ENCODE results near the gene SLX4.

The SLX4 gene

GRCh38 chr16:3654249-3654991 lies 43.0 kb upstream of the SLX4 start, which contains the start of gene DNASE1:
Gene DNASE1 (plus strand): TSS chr16:3654691. CDS start chr16:3655374, 683 bp downstream.
- H3K4me3 ChIP-seq (replicated peaks in 1 of 2; ENCODE audit: low read depth in 2 of 2, low read length in 2 of 2), result no peak within 1 kb of the TSS
- peak; percentile 85 for TF ChIP-seq CTCF (IDR thresholded peaks at IDR 0.05; ENCODE audit: low read depth, low read length)
- peak; percentile 63 to 75 for DNase-seq (ENCODE audit: low read depth in 2 of 2)

GRCh38 chr16:3652373-3653195 lies 41.2 kb upstream of the SLX4 start:
- no peak for DNase-seq (ENCODE audit: low read depth in 2 of 2)
- no peak overlapping the region for H3K4me3 ChIP-seq (replicated peaks in 1 of 2; ENCODE audit: low read depth in 2 of 2, low read length in 2 of 2)
- TF ChIP-seq CTCF (IDR thresholded peaks at IDR 0.05; ENCODE audit: low read depth, low read length), result no peak

- no peak for TF ChIP-seq CTCF (IDR thresholded peaks at IDR 0.05; ENCODE audit: low read depth, low read length)
- DNase-seq (ENCODE audit: low read depth in 2 of 2), result no peak
- H3K4me3 ChIP-seq (replicated peaks in 1 of 2; ENCODE audit: low read depth in 2 of 2, low read length in 2 of 2), result no peak overlapping the region
Measured at GRCh38 chr16:3651461-3652372, 40.3 kb upstream of the SLX4 start.

- DNase-seq (ENCODE audit: low read depth in 2 of 2), result no peak
Measured at GRCh38 chr16:3650631-3651265, 39.3 kb upstream of the SLX4 start.

GRCh38 chr16:3646348-3646920 lies 35.0 kb upstream of the SLX4 start:
- H3K4me3 ChIP-seq (replicated peaks in 1 of 2; ENCODE audit: low read depth in 2 of 2, low read length in 2 of 2), result no peak overlapping the region
- DNase-seq (ENCODE audit: low read depth in 2 of 2), result no peak

More at GRCh38 chr16:3650631-3651265, 39.3 kb upstream of the SLX4 start:
- no peak for TF ChIP-seq CTCF (IDR thresholded peaks at IDR 0.05; ENCODE audit: low read depth, low read length)
- H3K4me3 ChIP-seq (replicated peaks in 1 of 2; ENCODE audit: low read depth in 2 of 2, low read length in 2 of 2), result no peak overlapping the region

More at GRCh38 chr16:3646348-3646920, 35.0 kb upstream of the SLX4 start:
- no peak for TF ChIP-seq CTCF (IDR thresholded peaks at IDR 0.05; ENCODE audit: low read depth, low read length)
